ENCODE results near the gene OR10A2. TPM values are rescaled to one million over a fixed set of nuclear protein-coding genes. Genes with fewer than 3 reads are reported as not detected.

OR10A2 gene
- polyA plus RNA-seq, 3 donors: not detected

DNA sequence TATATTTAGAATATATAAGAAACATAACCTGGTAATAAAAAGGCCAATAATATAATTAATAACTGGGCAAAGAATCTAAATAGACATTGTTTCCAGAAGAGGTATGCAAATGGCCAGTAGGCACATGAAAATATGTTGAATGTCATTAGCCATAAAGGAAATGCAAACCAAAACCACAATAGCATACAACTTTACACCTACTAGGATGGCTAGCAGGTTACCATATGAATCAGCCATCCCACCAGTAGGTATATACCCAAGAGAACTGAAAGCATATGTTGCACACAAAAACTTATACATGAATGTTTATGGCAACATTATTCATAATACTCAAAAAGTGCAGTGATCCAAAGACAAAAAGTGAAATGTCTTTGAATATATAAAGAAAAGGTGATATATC, 32.2 kb downstream of the OR10A2 start:
- no peaks in the 10 kb centered on the region for H4K20me1 ChIP-seq (ENCODE audit: insufficient read depth, low read length)
- H3K4me1 ChIP-seq (ENCODE audit: control insufficient read depth in 1 of 2, insufficient read depth in 2 of 2, low read length in 2 of 2): no peaks in the 10 kb centered on the region
- peaks cover 0 to 1% (median 0%) of the 10 kb centered on the region in 7 donors for H3K9me3 Mint-ChIP-seq
- no peaks in the 10 kb centered on the region for H3K79me2 ChIP-seq (ENCODE audit: insufficient read depth, low read length)
- no peaks in the 10 kb centered on the region for H3K36me3 ChIP-seq (replicated peaks in 1 of 2; ENCODE audit: control insufficient read depth in 1 of 2, insufficient read depth in 2 of 2, low read length in 2 of 2)
- H3K27ac ChIP-seq (ENCODE audit: low read depth in 1 of 2, low read length in 2 of 2): no peak overlapping the region
- intact Hi-C loops (cut with micrococcal nuclease): no loop called here
- H3K4me2 ChIP-seq (replicated peaks; ENCODE audit: extremely low read depth, low read length, poor library complexity, severe bottlenecking): no peak overlapping the region
- no peaks in the 10 kb centered on the region for H3K4me1 Mint-ChIP-seq
- H3K27ac Mint-ChIP-seq: no peak overlapping the region
- no peak overlapping the region for H3K4me3 Mint-ChIP-seq
- H3K9ac ChIP-seq (ENCODE audit: insufficient read depth, low read length, poor library complexity, severe bottlenecking): no peak overlapping the region
- no peaks in the 10 kb centered on the region for H3K27me3 ChIP-seq (ENCODE audit: control insufficient read depth in 2 of 2, insufficient read depth in 2 of 2, low read length in 2 of 2)
- no peak overlapping the region for H2AFZ ChIP-seq (ENCODE audit: insufficient read depth, low read depth, low read length, poor library complexity, severe bottlenecking)
- no peaks in the 10 kb centered on the region for H3K36me3 Mint-ChIP-seq
- no peak overlapping the region for H3K4me3 ChIP-seq (replicated peaks in 1 of 3; ENCODE audit: low read depth in 2 of 3, low read length in 3 of 3)
- DNase-seq: no peak
- no peaks in the 10 kb centered on the region for H3K27me3 Mint-ChIP-seq (ENCODE audit: low read depth in 3 of 3)
- TF ChIP-seq, protein P1, sequence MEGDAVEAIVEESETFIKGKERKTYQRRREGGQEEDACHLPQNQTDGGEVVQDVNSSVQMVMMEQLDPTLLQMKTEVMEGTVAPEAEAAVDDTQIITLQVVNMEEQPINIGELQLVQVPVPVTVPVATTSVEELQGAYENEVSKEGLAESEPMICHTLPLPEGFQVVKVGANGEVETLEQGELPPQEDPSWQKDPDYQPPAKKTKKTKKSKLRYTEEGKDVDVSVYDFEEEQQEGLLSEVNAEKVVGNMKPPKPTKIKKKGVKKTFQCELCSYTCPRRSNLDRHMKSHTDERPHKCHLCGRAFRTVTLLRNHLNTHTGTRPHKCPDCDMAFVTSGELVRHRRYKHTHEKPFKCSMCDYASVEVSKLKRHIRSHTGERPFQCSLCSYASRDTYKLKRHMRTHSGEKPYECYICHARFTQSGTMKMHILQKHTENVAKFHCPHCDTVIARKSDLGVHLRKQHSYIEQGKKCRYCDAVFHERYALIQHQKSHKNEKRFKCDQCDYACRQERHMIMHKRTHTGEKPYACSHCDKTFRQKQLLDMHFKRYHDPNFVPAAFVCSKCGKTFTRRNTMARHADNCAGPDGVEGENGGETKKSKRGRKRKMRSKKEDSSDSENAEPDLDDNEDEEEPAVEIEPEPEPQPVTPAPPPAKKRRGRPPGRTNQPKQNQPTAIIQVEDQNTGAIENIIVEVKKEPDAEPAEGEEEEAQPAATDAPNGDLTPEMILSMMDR (IDR thresholded peaks at IDR 0.05): no peak
- H3K9me3 ChIP-seq (replicated peaks in 1 of 2; ENCODE audit: control insufficient read depth in 1 of 2, insufficient read depth in 1 of 2, low read length in 2 of 2): no peaks in the 10 kb centered on the region

DNA sequence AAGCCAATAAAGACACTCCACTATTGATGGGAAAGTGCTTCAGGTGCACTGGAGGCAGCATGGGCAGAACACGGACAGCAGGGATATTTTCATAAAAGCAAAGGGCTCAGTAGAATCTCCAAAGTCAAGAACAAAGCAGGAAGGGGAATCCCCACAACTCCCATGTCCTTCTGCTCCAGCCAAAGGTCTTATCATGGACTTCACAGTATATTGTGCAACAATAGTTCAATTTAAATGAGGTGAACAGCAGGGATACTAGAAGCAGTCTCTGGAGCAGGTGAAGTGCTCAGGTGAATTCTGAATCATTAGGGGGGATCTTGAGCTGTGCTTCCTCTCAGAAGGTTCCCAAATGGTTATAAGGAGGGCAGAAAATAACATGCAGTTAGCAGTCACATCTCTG, 36.1 kb downstream of the OR10A2 start:
- no peaks in the 10 kb centered on the region for H3K36me3 Mint-ChIP-seq
- Histone ChIP-seq H3K9ac (ENCODE audit: insufficient read depth, low read length, poor library complexity, severe bottlenecking) (no peak overlapping the region), H3K27me3 (ENCODE audit: control insufficient read depth in 2 of 2, insufficient read depth in 2 of 2, low read length in 2 of 2) (no peaks in the 10 kb centered on the region), H3K9me3 (replicated peaks in 1 of 2; ENCODE audit: control insufficient read depth in 1 of 2, insufficient read depth in 1 of 2, low read length in 2 of 2) (peaks cover 0 to under 1% of the 10 kb centered on the region in 2 donors), H4K20me1 (ENCODE audit: insufficient read depth, low read length) (no peaks in the 10 kb centered on the region), H3K27ac (ENCODE audit: low read depth in 1 of 2, low read length in 2 of 2) (no peak overlapping the region), H3K4me1 (ENCODE audit: control insufficient read depth in 1 of 2, insufficient read depth in 2 of 2, low read length in 2 of 2) (no peaks in the 10 kb centered on the region), H3K79me2 (ENCODE audit: insufficient read depth, low read length) (no peaks in the 10 kb centered on the region), H2AFZ (ENCODE audit: insufficient read depth, low read depth, low read length, poor library complexity, severe bottlenecking) (no peak overlapping the region), H3K4me3 (replicated peaks in 1 of 3; ENCODE audit: low read depth in 2 of 3, low read length in 3 of 3) (no peak overlapping the region), H3K36me3 (replicated peaks in 1 of 2; ENCODE audit: control insufficient read depth in 1 of 2, insufficient read depth in 2 of 2, low read length in 2 of 2) (no peaks in the 10 kb centered on the region), H3K4me2 (replicated peaks; ENCODE audit: extremely low read depth, low read length, poor library complexity, severe bottlenecking) (no peak overlapping the region)
- H3K27me3 Mint-ChIP-seq (ENCODE audit: low read depth in 3 of 3): peaks cover 0 to 1% (median 0%) of the 10 kb centered on the region in 3 donors
- H3K9me3 Mint-ChIP-seq: peaks cover 0 to 2% (median 0%) of the 10 kb centered on the region in 7 donors
- WGBS (ENCODE audit: insufficient coverage): no CpG with 5 or more reads among the region's 1 CpG
- TF ChIP-seq, protein P1 (IDR thresholded peaks at IDR 0.05): no peak
- no peak for DNase-seq
- no peaks in the 10 kb centered on the region for H3K4me1 Mint-ChIP-seq
- H3K27ac Mint-ChIP-seq: no peak overlapping the region
- intact Hi-C loops (cut with micrococcal nuclease): no loop called here
- H3K4me3 Mint-ChIP-seq: no peak overlapping the region
